Measurements from ENCODE around the gene ICAM1. TPM values are rescaled to one million over a fixed set of nuclear protein-coding genes. Genes with fewer than 3 reads are reported as not detected.
"Not testable (repeated sequence)": the region's sequence is repeated elsewhere in the genome, so short reads cannot be mapped to it uniquely, and the experiment has no call there.

Gene ICAM1
- total RNA-seq, 5 donors from 2014 or later (not counting 1 experiment from before 2014, with no cell fraction given): 4.2 to 11.0 (median 5.9) TPM

- Histone ChIP-seq H3K4me3 (ENCODE audit: control insufficient read depth in 1 of 2, extremely low read depth in 1 of 2, low read length in 1 of 2) (peak within 1 kb of the TSS; percentile 75 to 95), H3K27ac (ENCODE audit: low read length) (peak within 1 kb of the TSS; percentile 90), H3K36me3 (ENCODE audit: control insufficient read depth in 2 of 2, extremely low read depth in 1 of 2, insufficient read depth in 1 of 2, low read length in 1 of 2) (no peaks in the 10 kb centered on the region), H3K27me3 (replicated peaks in 1 of 2; ENCODE audit: control insufficient read depth in 2 of 2, extremely low read depth in 1 of 2, insufficient read depth in 2 of 2, low read length in 1 of 2) (no peaks in the 10 kb centered on the region), H3K9me3 (no peaks in the 10 kb centered on the region), H3K4me1 (ENCODE audit: control insufficient read depth in 1 of 2, extremely low read depth in 1 of 2, insufficient read depth in 2 of 2, low read length in 2 of 2) (peaks cover 10 to 58% of the 10 kb centered on the region in 2 experiments)
- ChIA-PET CTCF (no interaction called here), POLR2A (no interaction called here)
- Mint-ChIP-seq H3K27me3 (no peaks in the 10 kb centered on the region), H3K4me3 (peak within 1 kb of the TSS; percentile 82 to 89 (median 88)), H3K27ac (peak within 1 kb of the TSS; percentile 78 to 79), H3K9me3 (no peaks in the 10 kb centered on the region), H3K4me1 (peaks cover 23 to 30% (median 25%) of the 10 kb centered on the region in 3 donors), H3K36me3 (no peaks in the 10 kb centered on the region)
- ATAC-seq (replicated peaks in 1 of 4) (peak; percentile 50 to 68 (median 66)), DNase-seq (peak; percentile 38 to 86 (median 69))
- WGBS (ENCODE audit: insufficient coverage): under 1% methylated on average over 52 of the region's 73 CpGs
Measured at GRCh38 chr19:10230861-10231611, 39.9 kb upstream of the ICAM1 start, which contains the start of gene S1PR2. Gene S1PR2, minus strand, starts transcription at chr19:10231331. Its CDS starts 6,426 bp downstream, at chr19:10224905.

- peak overlapping the region; percentile 73 to 89 (median 88) for H3K4me3 Mint-ChIP-seq
- H3K27me3 ChIP-seq (replicated peaks in 1 of 2; ENCODE audit: control insufficient read depth in 2 of 2, extremely low read depth in 1 of 2, insufficient read depth in 2 of 2, low read length in 1 of 2): no peaks in the 10 kb centered on the region
- ATAC-seq (replicated peaks in 1 of 4) (no peak), DNase-seq (no peak)
- H3K9me3 Mint-ChIP-seq: no peaks in the 10 kb centered on the region
- peak overlapping the region; percentile 67 to 78 for H3K27ac Mint-ChIP-seq
- no peaks in the 10 kb centered on the region for H3K36me3 ChIP-seq (ENCODE audit: control insufficient read depth in 2 of 2, extremely low read depth in 1 of 2, insufficient read depth in 1 of 2, low read length in 1 of 2)
- WGBS (ENCODE audit: insufficient coverage): 80% methylated on average over 4 of the region's 8 CpGs
- H3K4me1 Mint-ChIP-seq: peaks cover 29 to 36% (median 32%) of the 10 kb centered on the region in 3 donors
- H3K27me3 Mint-ChIP-seq: no peaks in the 10 kb centered on the region
- peaks cover 12 to 65% of the 10 kb centered on the region in 2 experiments for H3K4me1 ChIP-seq (ENCODE audit: control insufficient read depth in 1 of 2, extremely low read depth in 1 of 2, insufficient read depth in 2 of 2, low read length in 2 of 2)
- H3K27ac ChIP-seq (ENCODE audit: low read length): peak overlapping the region; percentile 90
- POLR2A ChIA-PET: no interaction called here
- H3K36me3 Mint-ChIP-seq: no peaks in the 10 kb centered on the region
- peak overlapping the region in 1 of 2 donors; percentile 95 for H3K4me3 ChIP-seq (ENCODE audit: control insufficient read depth in 1 of 2, extremely low read depth in 1 of 2, low read length in 1 of 2)
- no peaks in the 10 kb centered on the region for H3K9me3 ChIP-seq
- CTCF ChIA-PET: no interaction called here
Measured at GRCh38 chr19:10231612-10232228, 39.2 kb upstream of the ICAM1 start.

GRCh38 chr19:10233946-10234345, 37.0 kb upstream of the ICAM1 start:
- ATAC-seq (replicated peaks in 1 of 4) (no peak), DNase-seq (no peak)
- Mint-ChIP-seq H3K27ac (peak overlapping the region in 1 of 2 donors; percentile 34), H3K4me1 (peaks cover 28 to 39% (median 30%) of the 10 kb centered on the region in 3 donors), H3K4me3 (no peak overlapping the region), H3K9me3 (no peaks in the 10 kb centered on the region), H3K27me3 (no peaks in the 10 kb centered on the region), H3K36me3 (no peaks in the 10 kb centered on the region)
- CTCF ChIA-PET: interaction anchor here (0.6 to 0.7 kb wide), 2 partner anchors 46 to 63 kb away, joined by 5 to 9 read pairs; no protein-coding TSS in a partner anchor
- Histone ChIP-seq H3K4me3 (ENCODE audit: control insufficient read depth in 1 of 2, extremely low read depth in 1 of 2, low read length in 1 of 2) (no peak overlapping the region), H3K27me3 (replicated peaks in 1 of 2; ENCODE audit: control insufficient read depth in 2 of 2, extremely low read depth in 1 of 2, insufficient read depth in 2 of 2, low read length in 1 of 2) (no peaks in the 10 kb centered on the region), H3K36me3 (ENCODE audit: control insufficient read depth in 2 of 2, extremely low read depth in 1 of 2, insufficient read depth in 1 of 2, low read length in 1 of 2) (no peaks in the 10 kb centered on the region), H3K27ac (ENCODE audit: low read length) (no peak overlapping the region), H3K4me1 (ENCODE audit: control insufficient read depth in 1 of 2, extremely low read depth in 1 of 2, insufficient read depth in 2 of 2, low read length in 2 of 2) (peaks cover 12 to 56% of the 10 kb centered on the region in 2 experiments), H3K9me3 (no peaks in the 10 kb centered on the region)
- no CpG with 5 or more reads among the region's 4 CpGs for WGBS (ENCODE audit: insufficient coverage)
- POLR2A ChIA-PET: interaction anchor here in 1 of 2 donors (0.6 kb wide), 1 partner anchor 132 kb away, joined by 10 read pairs; no protein-coding TSS in a partner anchor

- H3K9me3 ChIP-seq: no peaks in the 10 kb centered on the region
- peaks cover 20 to 32% (median 21%) of the 10 kb centered on the region in 3 donors for H3K4me1 Mint-ChIP-seq
- H3K9me3 Mint-ChIP-seq: no peaks in the 10 kb centered on the region
- no peaks in the 10 kb centered on the region for H3K27me3 ChIP-seq (replicated peaks in 1 of 2; ENCODE audit: control insufficient read depth in 2 of 2, extremely low read depth in 1 of 2, insufficient read depth in 2 of 2, low read length in 1 of 2)
- no peak for ATAC-seq (replicated peaks in 1 of 4)
- H3K27ac ChIP-seq (ENCODE audit: low read length): peak overlapping the region; percentile 93
- no peak overlapping the region for H3K4me3 ChIP-seq (ENCODE audit: control insufficient read depth in 1 of 2, extremely low read depth in 1 of 2, low read length in 1 of 2)
- H3K4me1 ChIP-seq (ENCODE audit: control insufficient read depth in 1 of 2, extremely low read depth in 1 of 2, insufficient read depth in 2 of 2, low read length in 2 of 2): peaks cover 11 to 46% of the 10 kb centered on the region in 2 experiments
- no peaks in the 10 kb centered on the region for H3K27me3 Mint-ChIP-seq
- DNase-seq: no peak
- H3K36me3 ChIP-seq (ENCODE audit: control insufficient read depth in 2 of 2, extremely low read depth in 1 of 2, insufficient read depth in 1 of 2, low read length in 1 of 2): no peaks in the 10 kb centered on the region
- peak overlapping the region; percentile 95 to 97 for H3K27ac Mint-ChIP-seq
- H3K4me3 Mint-ChIP-seq: peak overlapping the region in 1 of 3 donors; percentile 88
- ChIA-PET CTCF (interaction anchor here in 1 of 2 donors (1.1 kb wide), 1 partner anchor 92 kb away, joined by 4 read pairs; no protein-coding TSS in a partner anchor), POLR2A (interaction anchor here in 1 of 2 donors (0.7 kb wide), 1 partner anchor 212 kb away, joined by 3 read pairs; no protein-coding TSS in a partner anchor)
- no CpG with 5 or more reads among the region's 4 CpGs for WGBS (ENCODE audit: insufficient coverage)
- H3K36me3 Mint-ChIP-seq: no peaks in the 10 kb centered on the region
Measured at GRCh38 chr19:10235003-10235402, 35.9 kb upstream of the ICAM1 start.

GRCh38 chr19:10235409-10235808, 35.5 kb upstream of the ICAM1 start:
- H3K27me3 Mint-ChIP-seq; ATAC-seq (replicated peaks in 1 of 4); H3K36me3 Mint-ChIP-seq; DNase-seq; H3K27me3 ChIP-seq (replicated peaks in 1 of 2; ENCODE audit: control insufficient read depth in 2 of 2, extremely low read depth in 1 of 2, insufficient read depth in 2 of 2, low read length in 1 of 2); H3K9me3 ChIP-seq; H3K36me3 ChIP-seq (ENCODE audit: control insufficient read depth in 2 of 2, extremely low read depth in 1 of 2, insufficient read depth in 1 of 2, low read length in 1 of 2); H3K9me3 Mint-ChIP-seq; POLR2A ChIA-PET; H3K4me3 ChIP-seq (ENCODE audit: control insufficient read depth in 1 of 2, extremely low read depth in 1 of 2, low read length in 1 of 2): not testable (repeated sequence)
- CTCF ChIA-PET: interaction anchor here in 1 of 2 donors (1.1 to 1.5 kb wide), 2 partner anchors 14 to 93 kb away, joined by 4 to 11 read pairs; no protein-coding TSS in a partner anchor
- Mint-ChIP-seq H3K27ac (peak overlapping the region; percentile 95 to 97), H3K4me3 (peak overlapping the region in 1 of 3 donors; percentile 88), H3K4me1 (peaks cover 20 to 32% (median 21%) of the 10 kb centered on the region in 3 donors)
- H3K27ac ChIP-seq (ENCODE audit: low read length): peak overlapping the region; percentile 93
- WGBS (ENCODE audit: insufficient coverage): no CpG with 5 or more reads among the region's 7 CpGs
- H3K4me1 ChIP-seq (ENCODE audit: control insufficient read depth in 1 of 2, extremely low read depth in 1 of 2, insufficient read depth in 2 of 2, low read length in 2 of 2): peaks cover 9 to 42% of the 10 kb centered on the region in 2 experiments

GRCh38 chr19:10237702-10238101, 33.2 kb upstream of the ICAM1 start:
- CTCF ChIA-PET: interaction anchor here in 1 of 2 donors (0.7 kb wide), 1 partner anchor 12 kb away, joined by 7 read pairs; no protein-coding TSS in a partner anchor
- H3K27me3 Mint-ChIP-seq: no peaks in the 10 kb centered on the region
- Histone ChIP-seq H3K36me3 (ENCODE audit: control insufficient read depth in 2 of 2, extremely low read depth in 1 of 2, insufficient read depth in 1 of 2, low read length in 1 of 2) (no peaks in the 10 kb centered on the region), H3K27ac (ENCODE audit: low read length) (no peak overlapping the region), H3K4me3 (ENCODE audit: control insufficient read depth in 1 of 2, extremely low read depth in 1 of 2, low read length in 1 of 2) (no peak overlapping the region), H3K4me1 (ENCODE audit: control insufficient read depth in 1 of 2, extremely low read depth in 1 of 2, insufficient read depth in 2 of 2, low read length in 2 of 2) (peaks cover 9 to 30% of the 10 kb centered on the region in 2 experiments), H3K9me3 (no peaks in the 10 kb centered on the region), H3K27me3 (replicated peaks in 1 of 2; ENCODE audit: control insufficient read depth in 2 of 2, extremely low read depth in 1 of 2, insufficient read depth in 2 of 2, low read length in 1 of 2) (no peaks in the 10 kb centered on the region)
- H3K4me3 Mint-ChIP-seq: no peak overlapping the region
- DNase-seq (no peak), ATAC-seq (replicated peaks in 1 of 4) (no peak)
- no peaks in the 10 kb centered on the region for H3K9me3 Mint-ChIP-seq
- POLR2A ChIA-PET: interaction anchor here (0.7 kb wide), 2 partner anchors 21 to 1658 kb away, joined by 3 to 13 read pairs; no protein-coding TSS in a partner anchor
- no peaks in the 10 kb centered on the region for H3K36me3 Mint-ChIP-seq
- peaks cover 13 to 30% (median 18%) of the 10 kb centered on the region in 3 donors for H3K4me1 Mint-ChIP-seq
- WGBS (ENCODE audit: insufficient coverage): 100% methylated on average over 2 of the region's 6 CpGs
- H3K27ac Mint-ChIP-seq: peak overlapping the region in 1 of 2 donors; percentile 11

Measured in T-cell (primary cell).